SK-N-SH (cell line): ENCODE measurements around the gene GALNT14. TPM values are rescaled to one million over a fixed set of nuclear protein-coding genes. Genes with fewer than 3 reads are reported as not detected.

ENCODE experiments used
- CTCF ChIA-PET: fragments of 300-600, 350-600 bp; formaldehyde crosslinking; extraction: SDS; loops from one replicate; lab custom pipeline; 2021; lab: Yijun Ruan, JAX
- POLR2A ChIA-PET: fragments of 350-600 bp; sonication (Branson Sonifier 250); formaldehyde crosslinking; extraction: SDS; loops from one replicate; lab custom pipeline; 2020; ENCODE audit warnings: antibody characterized with exemption, inconsistent platforms; lab: Yijun Ruan, JAX
- DNase-seq: peaks from one replicate; pipeline ENCODE4 v3.0.0; 2012
- H2AFZ ChIP-seq: fragments of 200-600 bp; sonication (generic); 2 replicates; pipeline ENCODE4 v1.8.1; 2016; ENCODE audit warnings: antibody characterized with exemption, mild to moderate bottlenecking, low read depth
- H3F3A ChIP-seq: fragments of 200-600 bp; sonication (generic); replicated peaks from 2 replicates; pipeline ENCODE3; 2016; ENCODE audit warnings: antibody characterized with exemption, mild to moderate bottlenecking; ENCODE audit not compliant: insufficient read depth
- H3K27ac ChIP-seq, 2 experiments: fragments of 200-500 bp in 1 of 2; fragments of 200-600 bp in 1 of 2; sonication (Bioruptor generic) in 1 of 2; sonication (generic), shearing (Covaris generic) in 1 of 2; 2 replicates each; pipeline versions ENCODE4 v1.5.1 to v1.6.1; 2014 to 2016; ENCODE audit warnings: low read depth in 2 of 2, inconsistent platforms in 1 of 2, low read length in 1 of 2, mild to moderate bottlenecking in 1 of 2, mixed read lengths in 1 of 2
- H3K27me3 ChIP-seq: fragments of 200-600 bp; sonication (generic), shearing (Covaris generic); 2 replicates; pipeline ENCODE4 v1.6.1; 2016; ENCODE audit warnings: mixed run types; ENCODE audit not compliant: insufficient read depth
- H3K36me3 ChIP-seq, 2 experiments: fragments of 200-500 bp in 1 of 2; fragments of 200-600 bp in 1 of 2; sonication (Bioruptor generic) in 1 of 2; sonication (generic) in 1 of 2; replicated peaks in 1 of 2; 2 replicates each; pipeline versions ENCODE3 to v1.5.1; 2014 to 2016; ENCODE audit warnings: low read length in 1 of 2, mild to moderate bottlenecking in 1 of 2; ENCODE audit not compliant: insufficient read depth in 2 of 2, control insufficient read depth in 1 of 2
- H3K4me1 ChIP-seq, 2 experiments: fragments of 200-500 bp in 1 of 2; fragments of 200-600 bp in 1 of 2; sonication (Bioruptor generic) in 1 of 2; sonication (generic), shearing (Covaris generic) in 1 of 2; 2 replicates each; pipeline versions ENCODE4 v1.5.1 to v1.6.1; 2014 to 2016; ENCODE audit warnings: low read depth in 1 of 2, low read length in 1 of 2, mixed run types in 1 of 2; ENCODE audit not compliant: insufficient read depth in 2 of 2, control insufficient read depth in 1 of 2
- H3K4me2 ChIP-seq: fragments of 200-600 bp; sonication (generic), shearing (Covaris generic); 2 replicates; pipeline ENCODE4 v1.6.1; 2017; ENCODE audit warnings: mixed run types
- H3K4me3 ChIP-seq, 2 experiments: fragments of 200-500 bp in 1 of 2; fragments of 200-600 bp in 1 of 2; sonication (Bioruptor generic) in 1 of 2; sonication (generic), shearing (Covaris generic) in 1 of 2; 2 replicates each; pipeline versions ENCODE4 v1.5.1 to v1.8.1; 2014 to 2016; ENCODE audit warnings: low read depth in 2 of 2, inconsistent platforms in 1 of 2, low read length in 1 of 2, mild to moderate bottlenecking in 1 of 2, mixed read lengths in 1 of 2, moderate library complexity in 1 of 2
- H3K79me2 ChIP-seq: fragments of 200-600 bp; sonication (generic); 2 replicates; pipeline ENCODE4 v1.8.1; 2017; ENCODE audit warnings: mild to moderate bottlenecking; ENCODE audit not compliant: insufficient read depth
- H3K9ac ChIP-seq: fragments of 200-600 bp; sonication (generic); 2 replicates; pipeline ENCODE4 v1.6.1; 2017; ENCODE audit warnings: mixed run types
- H3K9me2 ChIP-seq: fragments of 200-600 bp; sonication (generic); 2 replicates; pipeline ENCODE4 v1.6.1; 2017; ENCODE audit warnings: mixed run types
- H3K9me3 ChIP-seq: fragments of 200-600 bp; sonication (generic); 2 replicates; pipeline ENCODE4 v1.6.1; 2017; ENCODE audit warnings: mixed run types, mild to moderate bottlenecking, moderate library complexity
- H4K20me1 ChIP-seq: fragments of 200-600 bp; sonication (generic); 2 replicates; pipeline ENCODE4 v1.6.1; 2017; ENCODE audit warnings: mild to moderate bottlenecking, mixed run types; ENCODE audit not compliant: insufficient read depth
- CHD2 ChIP-seq: fragments of 150-350 bp; IDR thresholded peaks from 2 replicates; pipeline ENCODE4 v1.6.1; 2018; ENCODE audit warnings: low read length; ENCODE audit not compliant: partially characterized antibody
- ELF1 ChIP-seq: IDR thresholded peaks from 2 replicates; pipeline ENCODE4 v1.4.0; 2012
- EP300 ChIP-seq, 2 experiments: IDR thresholded peaks; 2 replicates each; pipeline versions ENCODE4 v1.4.0 to v1.6.1; 2012; ENCODE audit warnings: borderline replicate concordance in 1 of 2, low read depth in 1 of 2, low read length in 1 of 2
- EZH2phosphoT487 ChIP-seq: fragments of 200-600 bp; sonication (generic); IDR thresholded peaks from 2 replicates; pipeline ENCODE4 v1.6.1; 2017; ENCODE audit warnings: low read depth, mixed run types, mild to moderate bottlenecking, antibody characterized with exemption, moderate library complexity, borderline replicate concordance
- FOSL2 ChIP-seq: IDR thresholded peaks from 2 replicates; pipeline ENCODE4 v1.4.0; 2012; ENCODE audit warnings: low read depth, mild to moderate bottlenecking, moderate library complexity, borderline replicate concordance
- GABPA ChIP-seq: IDR thresholded peaks from 2 replicates; pipeline ENCODE4 v1.4.0; 2012; ENCODE audit warnings: low read depth, mild to moderate bottlenecking
- GATA2 ChIP-seq: sonication (generic); formaldehyde crosslinking; IDR thresholded peaks from 2 replicates; pipeline ENCODE4 v1.5.0; 2020; ENCODE audit warnings: mild to moderate bottlenecking, missing genetic modification reagents
- MEF2A ChIP-seq: IDR thresholded peaks from 2 replicates; pipeline ENCODE4 v1.4.0; 2012; ENCODE audit warnings: low read depth, borderline replicate concordance
- NFIC ChIP-seq: IDR thresholded peaks from 2 replicates; pipeline ENCODE4 v1.4.0; 2012; ENCODE audit warnings: borderline replicate concordance
- RCOR1 ChIP-seq: fragments of 150-350 bp; IDR thresholded peaks from 2 replicates; pipeline ENCODE4 v1.6.1; 2017; ENCODE audit warnings: antibody characterized with exemption, low read length
- REST ChIP-seq: IDR thresholded peaks from 2 replicates; pipeline ENCODE4 v1.6.1; 2012; ENCODE audit warnings: mild to moderate bottlenecking, low read depth, low read length, moderate library complexity
- RXRA ChIP-seq: IDR thresholded peaks from 2 replicates; pipeline ENCODE4 v1.4.0; 2012; ENCODE audit warnings: low read depth, mild to moderate bottlenecking, borderline replicate concordance
- SIN3A ChIP-seq: IDR thresholded peaks from 2 replicates; pipeline ENCODE4 v1.6.1; 2012; ENCODE audit warnings: low read depth, mild to moderate bottlenecking, low read length, moderate library complexity, borderline replicate concordance
- USF2 ChIP-seq: fragments of 150-350 bp; IDR thresholded peaks from 2 replicates; pipeline ENCODE4 v1.6.1; 2017; ENCODE audit warnings: antibody characterized with exemption, low read length, low read depth, borderline replicate concordance
- ZBTB33 ChIP-seq: IDR thresholded peaks from 2 replicates; pipeline ENCODE4 v1.4.0; 2012; ENCODE audit warnings: low read depth, borderline replicate concordance
- WGBS: methylation state at CpG from one replicate; pipeline ENCODE4 v1.1.6; 2017; ENCODE audit warnings: low lambda C conversion rate; 5-methylcytosine and 5-hydroxymethylcytosine counted together
- polyA plus RNA-seq, 3 experiments: library from polyadenylated mRNA; depleted of rRNA; stranded (reverse); fragments of >200 nt; gene quantifications; 2 replicates each; pipeline ENCODE4 v1.2.3, GENCODE V29; 2012
- TF ChIP-seq, protein P1 (sequence below): fragments of 200-600 bp; sonication (generic); IDR thresholded peaks from 2 replicates; pipeline ENCODE4 v1.6.1; 2017; ENCODE audit warnings: antibody characterized with exemption, mild to moderate bottlenecking, moderate library complexity
- TF ChIP-seq, protein P2 (sequence below): IDR thresholded peaks from 2 replicates; pipeline ENCODE4; 2012

Gene GALNT14
- polyA plus RNA-seq, 1 of the 3 experiments (the other 2 are of a cell fraction): 1.6 TPM

GRCh38 chr2:31090188-31090587, 48.1 kb downstream of the GALNT14 start:
- Histone ChIP-seq H3K79me2 (no peaks in the 10 kb centered on the region), H3K27ac (no peak overlapping the region), H3F3A (no peaks in the 10 kb centered on the region), H2AFZ (no peak overlapping the region), H3K27me3 (no peaks in the 10 kb centered on the region), H3K9me3 (no peaks in the 10 kb centered on the region), H4K20me1 (no peaks in the 10 kb centered on the region), H3K4me2 (no peak overlapping the region), H3K9ac (no peak overlapping the region), H3K36me3 (no peaks in the 10 kb centered on the region), H3K4me3 (no peak overlapping the region), H3K4me1 (no peaks in the 10 kb centered on the region; a peak in 1 of 4 replicates), H3K9me2 (no peaks in the 10 kb centered on the region)
- TF ChIP-seq RCOR1 (no peak), GABPA (no peak), SIN3A (no peak), FOSL2 (no peak), EP300 (IDR thresholded peaks at IDR 0.05; ENCODE audit: borderline replicate concordance in 1 of 2, low read depth in 1 of 2, low read length in 1 of 2) (no peak), MEF2A (no peak), EZH2phosphoT487 (no peak), ELF1 (no peak), REST (no peak), RXRA (no peak), USF2 (no peak), NFIC (no peak), GATA2 (CRISPR knock-in tag) (no peak), ZBTB33 (no peak), CHD2 (no peak)
- TF ChIP-seq, protein P1, sequence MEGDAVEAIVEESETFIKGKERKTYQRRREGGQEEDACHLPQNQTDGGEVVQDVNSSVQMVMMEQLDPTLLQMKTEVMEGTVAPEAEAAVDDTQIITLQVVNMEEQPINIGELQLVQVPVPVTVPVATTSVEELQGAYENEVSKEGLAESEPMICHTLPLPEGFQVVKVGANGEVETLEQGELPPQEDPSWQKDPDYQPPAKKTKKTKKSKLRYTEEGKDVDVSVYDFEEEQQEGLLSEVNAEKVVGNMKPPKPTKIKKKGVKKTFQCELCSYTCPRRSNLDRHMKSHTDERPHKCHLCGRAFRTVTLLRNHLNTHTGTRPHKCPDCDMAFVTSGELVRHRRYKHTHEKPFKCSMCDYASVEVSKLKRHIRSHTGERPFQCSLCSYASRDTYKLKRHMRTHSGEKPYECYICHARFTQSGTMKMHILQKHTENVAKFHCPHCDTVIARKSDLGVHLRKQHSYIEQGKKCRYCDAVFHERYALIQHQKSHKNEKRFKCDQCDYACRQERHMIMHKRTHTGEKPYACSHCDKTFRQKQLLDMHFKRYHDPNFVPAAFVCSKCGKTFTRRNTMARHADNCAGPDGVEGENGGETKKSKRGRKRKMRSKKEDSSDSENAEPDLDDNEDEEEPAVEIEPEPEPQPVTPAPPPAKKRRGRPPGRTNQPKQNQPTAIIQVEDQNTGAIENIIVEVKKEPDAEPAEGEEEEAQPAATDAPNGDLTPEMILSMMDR: no peak
- TF ChIP-seq, protein P2, sequence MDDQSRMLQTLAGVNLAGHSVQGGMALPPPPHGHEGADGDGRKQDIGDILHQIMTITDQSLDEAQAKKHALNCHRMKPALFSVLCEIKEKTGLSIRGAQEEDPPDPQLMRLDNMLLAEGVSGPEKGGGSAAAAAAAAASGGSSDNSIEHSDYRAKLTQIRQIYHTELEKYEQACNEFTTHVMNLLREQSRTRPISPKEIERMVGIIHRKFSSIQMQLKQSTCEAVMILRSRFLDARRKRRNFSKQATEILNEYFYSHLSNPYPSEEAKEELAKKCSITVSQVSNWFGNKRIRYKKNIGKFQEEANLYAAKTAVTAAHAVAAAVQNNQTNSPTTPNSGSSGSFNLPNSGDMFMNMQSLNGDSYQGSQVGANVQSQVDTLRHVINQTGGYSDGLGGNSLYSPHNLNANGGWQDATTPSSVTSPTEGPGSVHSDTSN: no peak
- no peak for DNase-seq
- ChIA-PET CTCF (interaction anchor here (1.3 to 1.7 kb wide), 2 partner anchors 14 to 80 kb away, joined by 5 read pairs; no protein-coding TSS in a partner anchor), POLR2A (no interaction called here)
- WGBS: 55% methylated on average over 7 of the region's 7 CpGs
